ENCODE results near the gene GABPA.
"Not testable (repeated sequence)": the region's sequence is repeated elsewhere in the genome, so short reads cannot be mapped to it uniquely, and the experiment has no call there.

The GABPA gene

DNA sequence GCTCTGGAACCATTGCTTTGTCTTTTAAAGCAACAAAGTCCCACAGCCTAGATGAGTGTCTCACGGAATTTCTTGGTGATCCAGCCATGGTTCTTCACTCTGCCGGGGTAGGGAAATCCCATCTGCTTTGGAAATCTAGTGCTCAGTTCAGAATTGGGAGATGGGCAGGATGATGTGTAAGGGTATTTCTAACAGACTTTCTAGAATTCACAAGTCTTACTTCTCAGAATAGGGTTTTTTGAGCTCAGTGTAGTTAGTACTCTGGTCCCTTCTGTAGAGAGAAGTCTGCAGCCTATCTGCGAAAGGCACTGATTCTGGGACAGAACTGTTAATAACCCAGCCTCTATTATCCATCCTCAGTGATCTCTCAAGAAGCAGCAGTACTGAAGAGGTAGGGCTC is 25.3 kb downstream of the GABPA start:
- TF ChIP-seq, protein P1, sequence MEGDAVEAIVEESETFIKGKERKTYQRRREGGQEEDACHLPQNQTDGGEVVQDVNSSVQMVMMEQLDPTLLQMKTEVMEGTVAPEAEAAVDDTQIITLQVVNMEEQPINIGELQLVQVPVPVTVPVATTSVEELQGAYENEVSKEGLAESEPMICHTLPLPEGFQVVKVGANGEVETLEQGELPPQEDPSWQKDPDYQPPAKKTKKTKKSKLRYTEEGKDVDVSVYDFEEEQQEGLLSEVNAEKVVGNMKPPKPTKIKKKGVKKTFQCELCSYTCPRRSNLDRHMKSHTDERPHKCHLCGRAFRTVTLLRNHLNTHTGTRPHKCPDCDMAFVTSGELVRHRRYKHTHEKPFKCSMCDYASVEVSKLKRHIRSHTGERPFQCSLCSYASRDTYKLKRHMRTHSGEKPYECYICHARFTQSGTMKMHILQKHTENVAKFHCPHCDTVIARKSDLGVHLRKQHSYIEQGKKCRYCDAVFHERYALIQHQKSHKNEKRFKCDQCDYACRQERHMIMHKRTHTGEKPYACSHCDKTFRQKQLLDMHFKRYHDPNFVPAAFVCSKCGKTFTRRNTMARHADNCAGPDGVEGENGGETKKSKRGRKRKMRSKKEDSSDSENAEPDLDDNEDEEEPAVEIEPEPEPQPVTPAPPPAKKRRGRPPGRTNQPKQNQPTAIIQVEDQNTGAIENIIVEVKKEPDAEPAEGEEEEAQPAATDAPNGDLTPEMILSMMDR (IDR thresholded peaks at IDR 0.05), result no peak
- TF ChIP-seq ZFX (IDR thresholded peaks at IDR 0.05; ENCODE audit: borderline replicate concordance), result no peak
- no peak overlapping the region for H3K27ac ChIP-seq

- TF ChIP-seq, protein P1 (IDR thresholded peaks at IDR 0.05), result no peak
- no peak for TF ChIP-seq ZFX (IDR thresholded peaks at IDR 0.05; ENCODE audit: borderline replicate concordance)
- H3K27ac ChIP-seq, result no peak overlapping the region
Observed at GRCh38 chr21:25760677-25761076, 25.9 kb downstream of the GABPA start.

GRCh38 chr21:25764065-25764464 is 29.3 kb downstream of the GABPA start:
- H3K27ac ChIP-seq, result no peak overlapping the region
- TF ChIP-seq, protein P1 (IDR thresholded peaks at IDR 0.05), result no peak
- no peak for TF ChIP-seq ZFX (IDR thresholded peaks at IDR 0.05; ENCODE audit: borderline replicate concordance)

DNA sequence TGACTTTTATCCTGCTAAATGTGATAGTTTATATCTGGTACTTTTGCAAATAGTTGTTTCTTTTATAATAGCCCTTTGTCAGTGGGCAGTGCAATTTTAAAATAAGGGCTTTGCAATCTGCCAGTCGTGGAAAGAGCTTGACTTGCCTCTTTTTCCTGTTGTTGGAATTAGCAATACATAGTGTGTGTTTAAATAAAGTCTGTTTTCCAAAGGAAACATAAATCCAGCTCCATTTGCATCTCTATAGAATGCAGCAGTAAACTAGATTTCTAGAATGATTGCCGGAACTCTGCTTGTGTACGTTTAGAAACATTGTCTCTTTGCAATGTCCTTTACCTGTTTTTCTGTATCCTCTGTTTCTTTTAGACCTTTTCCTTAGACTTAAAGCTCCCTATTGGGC is 33.1 kb downstream of the GABPA start:
- TF ChIP-seq, protein P1 (IDR thresholded peaks at IDR 0.05), result no peak
- TF ChIP-seq ZFX (IDR thresholded peaks at IDR 0.05; ENCODE audit: borderline replicate concordance), result no peak

DNA sequence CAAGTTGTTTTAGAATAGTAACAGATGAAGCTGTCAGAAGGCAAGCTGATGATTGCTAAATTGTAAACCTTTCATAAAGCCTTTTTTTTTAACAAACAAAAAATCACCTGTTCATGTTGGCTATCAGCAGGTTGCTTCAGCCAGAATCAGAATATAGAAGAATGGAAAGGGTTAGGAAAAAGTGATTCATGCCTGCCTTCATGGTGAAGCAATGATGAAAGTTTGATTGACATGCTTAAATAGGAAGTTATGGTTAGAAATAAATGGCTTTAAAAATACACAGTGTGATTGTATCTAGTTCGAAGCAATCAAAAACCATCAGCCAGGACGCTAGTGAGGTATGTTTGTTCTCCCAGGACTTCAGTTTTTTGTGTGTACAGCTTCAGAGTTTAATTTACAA is 37.9 kb downstream of the GABPA start:
- no peak for TF ChIP-seq ZFX (IDR thresholded peaks at IDR 0.05; ENCODE audit: borderline replicate concordance)
- TF ChIP-seq, protein P1 (IDR thresholded peaks at IDR 0.05), result no peak
- no peak overlapping the region for H3K27ac ChIP-seq

More for the DNA sequence above, 33.1 kb downstream of the GABPA start:
- no peak overlapping the region for H3K27ac ChIP-seq

DNA sequence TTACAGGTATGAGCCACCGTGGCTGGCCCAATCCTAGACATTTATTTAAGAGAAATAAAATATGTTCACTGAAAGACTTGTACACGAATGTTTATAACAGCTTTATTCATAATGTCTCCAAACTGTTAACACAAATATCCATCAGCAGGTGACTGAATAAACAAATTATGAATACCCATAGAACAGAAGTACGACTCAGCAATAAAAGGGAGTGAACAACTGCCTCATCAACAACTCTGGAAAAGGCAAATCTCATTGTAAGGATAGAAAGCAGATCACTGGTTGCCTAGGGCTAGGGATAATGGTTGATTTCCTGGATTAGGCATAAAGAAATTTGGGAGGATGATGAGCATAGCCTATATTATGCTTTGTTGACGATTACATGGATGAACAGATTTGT is 41.7 kb downstream of the GABPA start:
- no peak overlapping the region for H3K27ac ChIP-seq
- no peak for TF ChIP-seq ZFX (IDR thresholded peaks at IDR 0.05; ENCODE audit: borderline replicate concordance)
- TF ChIP-seq, protein P1 (IDR thresholded peaks at IDR 0.05), result no peak

GRCh38 chr21:25778126-25778875 is 43.5 kb downstream of the GABPA start:
- not testable (repeated sequence) for H3K27ac ChIP-seq

GRCh38 chr21:25788677-25789076 is 53.9 kb downstream of the GABPA start:
- no peak overlapping the region for H3K27ac ChIP-seq
- TF ChIP-seq, protein P1 (IDR thresholded peaks at IDR 0.05), result no peak
- no peak for TF ChIP-seq ZFX (IDR thresholded peaks at IDR 0.05; ENCODE audit: borderline replicate concordance)

Measured in 22Rv1 (cell line).